GM18505 (cell line): Measurements from ENCODE around the gene RNF213.

Experiments
- ATAC-seq: cut with Tn5 transposase; IDR thresholded peaks from one replicate; pipeline ENCODE4 v1.9.1; 2021; ENCODE audit not compliant: unreplicated experiment
- POLR2A ChIP-seq: IDR thresholded peaks from 4 replicates; pipeline ENCODE4 v1.6.1; 2011; ENCODE audit warnings: borderline replicate concordance; ENCODE audit not compliant: insufficient read depth, insufficient read length; ENCODE audit errors: extremely low read depth

RNF213 gene

GRCh38 chr17:80260791-80261158 lies at the start of gene RNF213:
TSS of gene RNF213 (plus strand) at chr17:80260852. CDS start at chr17:80263682, 2,830 bp downstream.
- ATAC-seq, result peak; percentile 39
- peak; percentile 72 for TF ChIP-seq POLR2A

GRCh38 chr17:80212109-80212508 lies 48.5 kb upstream of the RNF213 start:
- no peak for TF ChIP-seq POLR2A
- ATAC-seq, result no peak

- TF ChIP-seq POLR2A, result no peak
- ATAC-seq, result no peak
Measured at GRCh38 chr17:80212511-80212910, 48.1 kb upstream of the RNF213 start.

GRCh38 chr17:80212962-80213642 lies 47.5 kb upstream of the RNF213 start:
- no peak for ATAC-seq
- no peak for TF ChIP-seq POLR2A

- no peak for ATAC-seq
- no peak for TF ChIP-seq POLR2A
Measured at GRCh38 chr17:80213643-80213975, 47.0 kb upstream of the RNF213 start.

GRCh38 chr17:80214012-80214877 lies 46.4 kb upstream of the RNF213 start:
- no peak for ATAC-seq
- TF ChIP-seq POLR2A, result no peak

GRCh38 chr17:80214878-80215210 lies 45.8 kb upstream of the RNF213 start:
- ATAC-seq, result no peak
- TF ChIP-seq POLR2A, result no peak

- no peak for ATAC-seq
Measured at GRCh38 chr17:80216473-80217456, 43.9 kb upstream of the RNF213 start.

GRCh38 chr17:80217703-80218362 lies 42.8 kb upstream of the RNF213 start:
- no peak for TF ChIP-seq POLR2A

More at GRCh38 chr17:80216473-80217456, 43.9 kb upstream of the RNF213 start:
- TF ChIP-seq POLR2A, result no peak

GRCh38 chr17:80218391-80218790 lies 42.3 kb upstream of the RNF213 start:
- no peak for TF ChIP-seq POLR2A
- ATAC-seq, result no peak

More at GRCh38 chr17:80217703-80218362, 42.8 kb upstream of the RNF213 start:
- ATAC-seq, result no peak

GRCh38 chr17:80219013-80219762 lies 41.5 kb upstream of the RNF213 start:
- no peak for TF ChIP-seq POLR2A
- peak; percentile 53 for ATAC-seq

- ATAC-seq, result peak; percentile 15
- TF ChIP-seq POLR2A, result no peak
Measured at GRCh38 chr17:80219763-80220053, 40.9 kb upstream of the RNF213 start.

GRCh38 chr17:80220054-80220735 lies 40.5 kb upstream of the RNF213 start, which contains the start of the genes SGSH and SLC26A11:
TSS of gene SGSH (minus strand) at chr17:80220333. CDS start at chr17:80220313, 20 bp downstream.
TSS of gene SLC26A11 (plus strand) at chr17:80220427. CDS start at chr17:80221561, 1,134 bp downstream.
- ATAC-seq, result peak; percentile 33
- TF ChIP-seq POLR2A, result peak; percentile 46
